Panc1 (cell line): ENCODE results near the gene CDKN3. TPM values are rescaled to one million over a fixed set of nuclear protein-coding genes. Genes with fewer than 3 reads are reported as not detected.

ENCODE experiments used
- ATAC-seq: fragments of 200-7000 bp; cut with Tn5 transposase; 2 replicates; pipeline ENCODE4 v1.9.1; 2020; ENCODE audit warnings: mild to moderate bottlenecking, moderate library complexity
- BruUV-seq: library from RNA; stranded (reverse); fragments of 400-500 nt; replicated peaks from 2 replicates; lab custom pipeline; 2021; lab: Mats Ljungman, UMichigan
- CTCF ChIA-PET: fragments of 300-600 bp; sonication (Branson Sonifier 250); formaldehyde crosslinking; loops from one replicate; lab custom pipeline; 2022; ENCODE audit warnings: antibody characterized with exemption; lab: Charles Lee
- POLR2A ChIA-PET: fragments of 300-600 bp; sonication (Branson Sonifier 250); formaldehyde crosslinking; loops from one replicate; lab custom pipeline; 2022; ENCODE audit warnings: antibody characterized with exemption; lab: Charles Lee
- DNase-seq: peaks from one replicate; pipeline ENCODE4 v3.0.0-alpha.2; 2010; ENCODE audit warnings: low read depth, low spot score
- H3K27ac ChIP-seq: 2 replicates; pipeline ENCODE4 v1.5.1; 2011; ENCODE audit warnings: mild to moderate bottlenecking, low read length, inconsistent platforms
- H3K27me3 ChIP-seq: fragments of 200-500 bp; sonication (Bioruptor generic); 2 replicates; pipeline ENCODE4 v1.6.0; 2014; ENCODE audit warnings: low read length, inconsistent platforms; ENCODE audit not compliant: control insufficient read depth, insufficient read depth
- H3K36me3 ChIP-seq: fragments of 200-500 bp; sonication (Bioruptor generic); 2 replicates; pipeline ENCODE4 v1.5.1; 2014; ENCODE audit warnings: inconsistent platforms, mild to moderate bottlenecking, low read length, moderate library complexity; ENCODE audit not compliant: control insufficient read depth, insufficient read depth
- H3K4me1 ChIP-seq: 2 replicates; pipeline ENCODE4 v1.5.1; 2011; ENCODE audit warnings: inconsistent platforms, mild to moderate bottlenecking, low read length, moderate library complexity; ENCODE audit not compliant: control insufficient read depth, insufficient read depth
- H3K4me3 ChIP-seq, 2 experiments: 2 replicates each; pipeline ENCODE4 v1.5.1; 2011 to 2012; ENCODE audit warnings: low read depth in 2 of 2, low read length in 2 of 2, mild to moderate bottlenecking in 2 of 2, inconsistent platforms in 1 of 2, moderate library complexity in 1 of 2
- H3K9me3 ChIP-seq: fragments of 200-500 bp; sonication (Bioruptor generic); 2 replicates; pipeline ENCODE4 v1.5.1; 2014; ENCODE audit warnings: low read depth, mild to moderate bottlenecking, inconsistent platforms, low read length, moderate library complexity; ENCODE audit not compliant: control insufficient read depth, insufficient read depth
- POLR2AphosphoS5 ChIP-seq: IDR thresholded peaks from 2 replicates; pipeline ENCODE4 v1.6.1; 2012; ENCODE audit warnings: mild to moderate bottlenecking, low read depth, low read length, moderate library complexity
- SIN3A ChIP-seq: IDR thresholded peaks from 2 replicates; pipeline ENCODE4 v1.6.1; 2012; ENCODE audit warnings: low read depth, mild to moderate bottlenecking, low read length, moderate library complexity, borderline replicate concordance; ENCODE audit not compliant: insufficient read depth
- TCF7L2 ChIP-seq: IDR thresholded peaks from 2 replicates; pipeline ENCODE4 v1.6.1; 2011; ENCODE audit warnings: mild to moderate bottlenecking, low read depth, low read length, inconsistent platforms
- in situ Hi-C: cut with HindIII; loops from 2 replicates; pipeline ENCODE4 v1.10.0; 2016; ENCODE audit warnings: low sequenced_read_pairs, low pct_unique_long_range_greater_than_20kb
- intact Hi-C: fragments of 100-400 bp; cut with micrococcal nuclease; formaldehyde crosslinking; loops from one replicate; pipeline ENCODE4 v1.10.0; 2022; ENCODE audit not compliant: unreplicated experiment
- total RNA-seq: library from RNA; stranded (reverse); gene quantifications from one replicate; pipeline ENCODE4 v1.2.1, GENCODE V29; 2021; ENCODE audit not compliant: unreplicated experiment
- TF ChIP-seq, protein P1 (sequence below): fragments of 450-650 bp; IDR thresholded peaks from 2 replicates; pipeline ENCODE4 v1.5.1; 2017; ENCODE audit warnings: mild to moderate bottlenecking
- TF ChIP-seq, protein P2 (sequence below), 2 experiments: IDR thresholded peaks; 2 replicates each; pipeline ENCODE4 v1.6.1; 2011 to 2012; ENCODE audit warnings: low read depth in 2 of 2, control low read depth in 1 of 2, low read length in 1 of 2, mild to moderate bottlenecking in 1 of 2, moderate library complexity in 1 of 2; ENCODE audit not compliant: insufficient read depth in 1 of 2

The CDKN3 gene
- total RNA-seq, 1 experiment from 2014 or later: 36.1 TPM

DNA sequence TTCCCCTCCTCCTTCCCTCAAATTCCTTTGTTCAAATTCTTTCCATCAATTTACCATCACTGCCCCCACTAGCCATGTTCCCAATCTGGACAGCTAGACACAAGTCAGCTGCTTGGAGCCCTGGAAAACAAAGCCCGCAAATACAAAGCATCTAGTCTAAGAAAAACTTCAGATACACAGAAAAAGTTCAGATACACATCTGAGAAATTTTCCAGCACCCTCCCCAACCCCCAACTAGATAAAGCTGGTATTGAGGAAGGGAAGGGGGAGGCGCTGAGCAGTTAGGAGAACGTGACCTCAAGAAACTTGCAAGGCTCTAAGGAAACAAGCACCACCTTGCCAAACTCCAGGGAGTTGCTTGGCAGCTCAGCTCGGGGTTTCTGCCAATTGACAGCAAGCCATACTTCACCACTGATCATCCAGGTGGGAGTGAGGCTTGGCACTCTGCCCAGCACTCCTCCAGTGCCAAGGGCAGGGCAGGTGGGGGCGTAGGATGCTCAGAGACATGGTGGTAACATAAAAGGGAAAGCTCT lies 49.4 kb downstream of the CDKN3 start:
- Histone ChIP-seq H3K9me3 (no peaks in the 10 kb centered on the region), H3K27ac (no peak overlapping the region), H3K4me1 (no peaks in the 10 kb centered on the region; the same call in 1 of the 2 replicates), H3K4me3 (no peak overlapping the region), H3K36me3 (no peaks in the 10 kb centered on the region), H3K27me3 (no peaks in the 10 kb centered on the region)
- BruUV-seq: no TSS peak
- ATAC-seq: no peak
- in situ Hi-C loops: no loop called here
- TF ChIP-seq TCF7L2 (no peak), POLR2AphosphoS5 (no peak), SIN3A (no peak)
- TF ChIP-seq, protein P1, sequence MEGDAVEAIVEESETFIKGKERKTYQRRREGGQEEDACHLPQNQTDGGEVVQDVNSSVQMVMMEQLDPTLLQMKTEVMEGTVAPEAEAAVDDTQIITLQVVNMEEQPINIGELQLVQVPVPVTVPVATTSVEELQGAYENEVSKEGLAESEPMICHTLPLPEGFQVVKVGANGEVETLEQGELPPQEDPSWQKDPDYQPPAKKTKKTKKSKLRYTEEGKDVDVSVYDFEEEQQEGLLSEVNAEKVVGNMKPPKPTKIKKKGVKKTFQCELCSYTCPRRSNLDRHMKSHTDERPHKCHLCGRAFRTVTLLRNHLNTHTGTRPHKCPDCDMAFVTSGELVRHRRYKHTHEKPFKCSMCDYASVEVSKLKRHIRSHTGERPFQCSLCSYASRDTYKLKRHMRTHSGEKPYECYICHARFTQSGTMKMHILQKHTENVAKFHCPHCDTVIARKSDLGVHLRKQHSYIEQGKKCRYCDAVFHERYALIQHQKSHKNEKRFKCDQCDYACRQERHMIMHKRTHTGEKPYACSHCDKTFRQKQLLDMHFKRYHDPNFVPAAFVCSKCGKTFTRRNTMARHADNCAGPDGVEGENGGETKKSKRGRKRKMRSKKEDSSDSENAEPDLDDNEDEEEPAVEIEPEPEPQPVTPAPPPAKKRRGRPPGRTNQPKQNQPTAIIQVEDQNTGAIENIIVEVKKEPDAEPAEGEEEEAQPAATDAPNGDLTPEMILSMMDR: no peak
- CTCF ChIA-PET: interaction anchor here (0.7 kb wide), 1 partner anchor 20 kb away, joined by 12 read pairs; no protein-coding TSS in a partner anchor
- no peak for DNase-seq
- intact Hi-C loops: no loop called here
- POLR2A ChIA-PET: no interaction called here

- H3K4me3 ChIP-seq: no peak overlapping the region
- no peaks in the 10 kb centered on the region for H3K9me3 ChIP-seq
- in situ Hi-C loops (no loop called here), intact Hi-C loops (no loop called here)
- no peak for TF ChIP-seq POLR2AphosphoS5
- no peak for TF ChIP-seq SIN3A
- TF ChIP-seq, protein P1: no peak
- no peak for TF ChIP-seq TCF7L2
- TF ChIP-seq, protein P2, sequence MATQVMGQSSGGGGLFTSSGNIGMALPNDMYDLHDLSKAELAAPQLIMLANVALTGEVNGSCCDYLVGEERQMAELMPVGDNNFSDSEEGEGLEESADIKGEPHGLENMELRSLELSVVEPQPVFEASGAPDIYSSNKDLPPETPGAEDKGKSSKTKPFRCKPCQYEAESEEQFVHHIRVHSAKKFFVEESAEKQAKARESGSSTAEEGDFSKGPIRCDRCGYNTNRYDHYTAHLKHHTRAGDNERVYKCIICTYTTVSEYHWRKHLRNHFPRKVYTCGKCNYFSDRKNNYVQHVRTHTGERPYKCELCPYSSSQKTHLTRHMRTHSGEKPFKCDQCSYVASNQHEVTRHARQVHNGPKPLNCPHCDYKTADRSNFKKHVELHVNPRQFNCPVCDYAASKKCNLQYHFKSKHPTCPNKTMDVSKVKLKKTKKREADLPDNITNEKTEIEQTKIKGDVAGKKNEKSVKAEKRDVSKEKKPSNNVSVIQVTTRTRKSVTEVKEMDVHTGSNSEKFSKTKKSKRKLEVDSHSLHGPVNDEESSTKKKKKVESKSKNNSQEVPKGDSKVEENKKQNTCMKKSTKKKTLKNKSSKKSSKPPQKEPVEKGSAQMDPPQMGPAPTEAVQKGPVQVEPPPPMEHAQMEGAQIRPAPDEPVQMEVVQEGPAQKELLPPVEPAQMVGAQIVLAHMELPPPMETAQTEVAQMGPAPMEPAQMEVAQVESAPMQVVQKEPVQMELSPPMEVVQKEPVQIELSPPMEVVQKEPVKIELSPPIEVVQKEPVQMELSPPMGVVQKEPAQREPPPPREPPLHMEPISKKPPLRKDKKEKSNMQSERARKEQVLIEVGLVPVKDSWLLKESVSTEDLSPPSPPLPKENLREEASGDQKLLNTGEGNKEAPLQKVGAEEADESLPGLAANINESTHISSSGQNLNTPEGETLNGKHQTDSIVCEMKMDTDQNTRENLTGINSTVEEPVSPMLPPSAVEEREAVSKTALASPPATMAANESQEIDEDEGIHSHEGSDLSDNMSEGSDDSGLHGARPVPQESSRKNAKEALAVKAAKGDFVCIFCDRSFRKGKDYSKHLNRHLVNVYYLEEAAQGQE (IDR thresholded peaks at IDR 0.05; ENCODE audit: insufficient read depth in 1 of 2, low read depth in 2 of 2, low read length in 1 of 2): no peak
- no peaks in the 10 kb centered on the region for H3K27me3 ChIP-seq
- ChIA-PET POLR2A (no interaction called here), CTCF (interaction anchor here (0.7 kb wide), 1 partner anchor 21 kb away, joined by 12 read pairs; no protein-coding TSS in a partner anchor)
- no peak overlapping the region for H3K27ac ChIP-seq
- H3K4me1 ChIP-seq: no peaks in the 10 kb centered on the region; the same call in 1 of the 2 replicates
- no peaks in the 10 kb centered on the region for H3K36me3 ChIP-seq
- no peak for ATAC-seq
- DNase-seq: no peak
- no TSS peak for BruUV-seq
These were observed 50.5 kb downstream of the CDKN3 start for GRCh38 chr14:54447231-54447692.
